Retina (tissue), 1 donor: ENCODE results near the gene SPNS3.
A peak's percentile ranks its signal among the peaks of the same experiment; 100 is the strongest.

Source experiments
- DNase-seq: peaks from one replicate; pipeline ENCODE4 v3.0.0-alpha.2; 2016

The SPNS3 gene

DNA sequence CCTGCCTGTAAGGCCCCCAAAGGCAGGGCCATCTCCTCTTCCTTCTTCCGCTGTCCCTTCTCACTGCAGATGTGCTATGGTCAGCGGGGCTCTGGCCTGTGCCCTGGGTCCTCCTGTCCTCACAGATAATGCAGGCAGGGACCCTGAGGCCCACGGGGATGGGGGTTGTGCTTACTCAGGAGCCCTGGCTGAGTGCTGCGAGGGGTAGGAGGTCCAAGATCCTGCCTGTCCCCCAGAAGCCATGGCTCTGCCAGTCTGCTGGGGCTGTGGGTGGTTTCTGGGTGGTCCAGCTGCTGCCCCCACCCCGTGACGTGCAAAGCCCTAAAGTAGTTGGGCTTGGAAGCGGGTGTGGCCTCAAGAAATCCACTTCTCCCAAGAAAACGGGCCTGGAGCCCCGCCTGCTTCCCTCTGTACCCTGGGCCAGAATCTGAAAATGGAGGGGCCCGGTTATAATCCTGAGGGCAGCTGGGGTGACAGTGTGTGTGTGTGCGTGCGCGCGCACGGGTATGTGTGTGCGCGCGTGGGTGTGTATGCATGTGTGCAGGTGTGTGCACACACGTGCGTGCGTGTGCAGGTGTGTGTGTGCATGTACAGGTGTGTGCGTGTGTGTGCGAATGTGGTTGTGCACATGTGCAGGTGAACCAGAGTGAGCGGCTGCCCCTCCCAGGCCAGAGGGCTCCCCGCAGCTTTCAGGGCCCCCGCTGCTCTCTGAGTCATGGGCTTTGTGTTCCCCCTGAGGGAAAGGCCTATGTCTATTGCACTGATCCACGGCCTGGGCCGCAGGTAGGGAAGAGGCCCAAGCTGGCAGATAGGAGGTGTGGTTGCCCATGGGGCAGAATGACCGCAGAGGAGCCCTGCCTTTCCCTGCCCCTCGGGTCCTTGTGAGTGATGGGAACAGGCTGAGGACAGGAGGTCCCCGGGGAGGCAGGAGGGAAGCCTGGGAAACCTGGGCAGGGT lies 78.7 kb downstream of the SPNS3 start:
- no peak for DNase-seq

GRCh38 chr17:4513113-4514032 lies 79.6 kb downstream of the SPNS3 start:
- no peak for DNase-seq

- DNase-seq, result no peak
These were observed 80.5 kb downstream of the SPNS3 start for GRCh38 chr17:4514206-4514605.

DNA sequence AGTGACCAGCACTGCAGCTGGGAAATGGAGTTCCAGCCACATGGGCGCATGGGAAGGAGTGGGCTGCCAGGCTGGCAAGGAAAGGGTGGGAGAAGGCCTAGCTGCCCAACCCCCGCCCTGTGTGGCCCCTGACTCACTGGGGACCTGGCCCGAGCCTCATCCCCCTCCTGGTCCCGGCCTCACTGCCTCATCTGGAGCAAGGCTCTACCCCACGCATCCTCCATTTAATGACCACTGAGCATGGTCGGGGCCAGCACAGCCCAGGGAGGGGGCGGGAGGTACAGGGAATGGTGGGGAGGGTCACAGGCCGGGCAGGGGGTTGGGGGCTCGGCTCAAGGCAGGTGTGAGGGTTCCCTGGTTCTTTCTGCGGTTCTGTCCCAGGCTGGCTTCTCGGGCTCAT lies 81.0 kb downstream of the SPNS3 start:
- DNase-seq, result no peak

- no peak for DNase-seq
These were observed 81.8 kb downstream of the SPNS3 start for GRCh38 chr17:4515501-4515900.

GRCh38 chr17:4516735-4517134 lies 83.0 kb downstream of the SPNS3 start:
- no peak for DNase-seq

GRCh38 chr17:4518901-4519300 lies 85.2 kb downstream of the SPNS3 start:
- no peak for DNase-seq

DNA sequence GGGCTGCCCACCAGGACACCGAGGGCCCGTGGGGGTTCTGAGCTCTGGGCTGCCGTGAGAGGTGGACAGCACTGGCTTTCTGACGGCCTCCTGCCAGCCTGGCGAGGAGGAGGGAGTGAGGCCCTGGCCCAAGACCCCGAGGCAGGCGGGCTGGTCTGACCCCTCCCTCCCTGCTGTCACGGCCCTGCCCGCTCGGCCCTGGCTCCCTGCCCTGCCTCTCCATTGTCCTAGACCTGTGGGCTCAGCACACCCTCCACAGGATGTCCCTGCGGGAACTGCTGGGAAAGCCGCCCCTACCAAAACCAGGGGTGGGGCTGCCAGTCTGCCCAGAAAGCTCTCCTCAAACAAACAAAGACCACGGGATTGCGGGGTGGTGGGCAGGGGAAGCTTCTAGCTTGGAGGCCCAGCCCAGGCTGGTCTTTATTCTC lies 85.6 kb downstream of the SPNS3 start:
- peak; percentile 62 for DNase-seq

DNA sequence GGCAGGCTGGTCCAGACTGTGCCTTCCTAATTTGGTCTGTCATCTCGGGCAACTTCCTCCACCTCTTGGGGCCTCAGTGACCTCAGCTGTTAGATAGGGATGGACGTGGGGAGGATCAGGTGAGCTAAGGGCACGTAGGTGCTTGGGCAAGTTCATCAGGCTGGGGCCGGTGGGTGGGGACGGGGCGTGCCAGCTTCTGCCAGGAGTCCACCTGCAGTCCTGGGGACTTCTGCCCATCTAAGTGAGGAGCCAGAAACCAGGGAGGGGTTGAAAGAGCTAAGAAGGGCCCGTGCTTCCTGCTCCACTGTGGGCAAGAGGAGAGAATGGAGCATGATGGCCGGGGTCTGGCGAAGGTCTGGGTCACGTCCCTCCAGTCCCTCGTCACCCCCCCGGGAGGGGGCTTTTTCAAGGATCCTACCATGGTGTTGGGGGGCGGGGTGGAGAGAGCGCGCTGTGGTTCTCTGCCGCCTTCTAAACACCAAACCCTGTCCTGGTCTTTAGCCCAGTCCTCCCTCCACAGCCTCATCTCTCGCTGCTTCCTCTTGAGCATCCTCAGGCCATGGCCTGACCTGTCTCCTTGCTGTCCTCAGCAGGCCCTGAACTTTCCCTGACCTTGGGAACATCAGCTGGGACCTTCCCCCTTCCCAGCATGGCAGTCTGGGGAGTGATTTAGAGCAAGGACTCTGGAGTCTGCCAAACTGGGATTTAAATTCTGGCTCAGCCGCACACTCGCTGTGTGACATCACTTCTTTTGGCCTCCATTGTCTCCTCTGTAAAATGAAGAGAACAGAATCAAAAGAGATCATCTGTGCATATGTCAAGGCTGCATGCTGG lies 86.5 kb downstream of the SPNS3 start:
- DNase-seq, result no peak

GRCh38 chr17:4520894-4521600 lies 87.3 kb downstream of the SPNS3 start:
- DNase-seq, result no peak

GRCh38 chr17:4522661-4523060 lies 88.9 kb downstream of the SPNS3 start:
- DNase-seq, result peak; percentile 15

- no peak for DNase-seq
These were observed 90.2 kb downstream of the SPNS3 start for GRCh38 chr17:4523946-4524345.

GRCh38 chr17:4525691-4526397 lies 92.1 kb downstream of the SPNS3 start:
- DNase-seq, result no peak

- no peak for DNase-seq
These were observed 93.4 kb downstream of the SPNS3 start for GRCh38 chr17:4527134-4527533.

DNA sequence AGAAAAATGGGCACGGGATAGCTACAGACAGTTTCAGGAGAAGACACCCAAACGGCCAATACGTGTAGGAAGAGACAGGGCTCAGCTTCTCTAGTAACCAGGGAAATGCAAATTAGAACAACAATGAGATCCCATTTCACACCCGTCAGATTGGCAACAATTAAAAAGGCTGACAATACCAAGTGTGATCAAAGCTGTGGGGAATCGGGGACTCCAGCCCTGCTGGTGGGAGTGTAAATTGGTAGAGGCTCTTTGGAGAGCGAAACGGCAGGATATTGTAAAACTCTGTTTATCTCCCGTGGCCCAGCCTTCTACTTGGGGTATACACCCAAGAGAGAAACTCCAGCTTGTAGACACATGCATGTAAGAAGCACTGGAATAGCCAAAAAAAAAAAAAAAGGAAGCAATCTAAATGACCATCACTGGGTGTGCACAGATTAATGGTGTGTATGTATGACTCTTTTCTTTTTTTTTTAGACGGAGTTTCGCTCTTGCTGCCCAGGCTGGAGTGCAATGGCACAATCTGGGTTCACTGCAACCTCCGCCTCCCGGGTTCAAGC lies 93.9 kb downstream of the SPNS3 start:
- DNase-seq, result no peak

DNA sequence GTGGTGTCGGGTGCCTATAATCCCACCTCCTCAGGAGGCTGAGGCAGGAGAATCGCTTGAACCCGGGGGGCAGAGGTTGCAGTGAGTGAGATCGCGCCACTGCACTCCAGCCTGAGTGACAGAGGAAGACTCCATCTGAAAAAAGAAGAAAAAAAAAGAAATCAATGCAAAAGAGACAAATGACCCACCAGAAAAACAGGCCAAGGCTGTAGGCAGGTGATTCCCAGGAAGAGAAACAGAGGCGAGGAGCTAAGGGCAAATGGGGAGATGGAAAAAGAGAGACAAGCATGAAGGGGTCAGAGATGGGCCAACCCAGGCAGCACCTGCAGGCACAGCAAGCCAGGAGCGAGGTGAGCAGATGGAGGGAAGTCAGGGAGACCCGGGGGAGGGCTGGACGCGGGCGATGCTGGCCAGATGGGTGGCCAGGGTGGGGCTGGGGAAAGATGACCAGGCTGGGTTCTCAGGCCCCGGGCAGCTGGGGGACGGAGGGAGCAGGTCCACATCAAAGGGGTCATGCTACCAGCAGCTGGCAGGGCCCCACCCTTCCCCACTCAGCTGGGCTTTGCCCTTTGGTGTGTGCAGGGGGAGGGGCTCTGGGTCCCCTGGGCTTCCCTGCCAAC lies 95.9 kb downstream of the SPNS3 start:
- no peak for DNase-seq

GRCh38 chr17:4530799-4531730 lies 97.3 kb downstream of the SPNS3 start:
- DNase-seq, result no peak

DNA sequence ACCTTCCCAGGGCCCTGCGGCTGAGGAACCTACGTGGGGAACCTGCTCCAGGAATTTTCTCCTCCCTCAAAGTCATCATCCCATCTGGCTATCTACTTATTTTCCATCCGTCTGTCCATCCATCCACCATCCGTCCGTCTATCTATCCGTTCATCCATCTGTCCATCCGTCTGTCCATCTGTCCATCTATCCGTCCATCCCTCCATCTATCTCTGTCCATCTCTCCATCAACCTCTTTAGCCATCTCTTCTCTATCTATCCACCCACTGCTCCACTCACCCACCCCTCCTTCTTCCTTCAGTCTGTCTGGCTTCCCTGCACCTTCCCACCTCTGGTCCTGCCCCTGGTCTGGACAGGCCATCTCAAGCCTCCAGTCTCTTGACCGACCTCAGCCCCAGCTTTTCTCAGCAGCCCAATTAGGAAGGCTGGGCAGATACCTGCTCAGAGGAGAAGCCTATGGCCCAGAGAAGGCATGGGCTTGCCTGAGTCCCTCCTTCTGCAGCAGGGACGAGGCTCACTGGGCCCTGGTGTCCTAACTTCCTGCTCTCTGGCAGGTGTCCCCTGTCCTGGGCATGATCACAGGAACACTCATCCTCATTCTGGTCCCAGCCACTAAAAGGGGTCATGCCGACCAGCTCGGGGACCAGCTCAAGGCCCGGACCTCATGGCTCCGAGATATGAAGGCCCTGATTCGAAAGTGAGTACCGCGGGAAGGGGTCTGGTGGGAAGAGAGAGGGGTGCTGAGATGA lies 98.4 kb downstream of the SPNS3 start:
- DNase-seq, result no peak
